SU-DHL-6 (cell line): ENCODE results near the gene STAB1.

ENCODE experiments used
- H2AFZ ChIP-seq: fragments of 200-600 bp; sonication (generic); 2 replicates; pipeline ENCODE4 v1.6.1; 2014; ENCODE audit warnings: low read depth, mild to moderate bottlenecking, moderate library complexity, mixed read lengths, antibody characterized with exemption, low read length; ENCODE audit not compliant: severe bottlenecking
- H3F3A ChIP-seq: fragments of 200-600 bp; shearing (Covaris generic); 2 replicates; pipeline ENCODE4 v1.6.0; 2016; ENCODE audit warnings: antibody characterized with exemption, mild to moderate bottlenecking; ENCODE audit not compliant: insufficient read depth
- H3K27ac ChIP-seq: fragments of 200-600 bp; sonication (generic); 2 replicates; pipeline ENCODE4 v1.5.1; 2016; ENCODE audit warnings: low read depth, mild to moderate bottlenecking, low read length, moderate library complexity, mixed read lengths
- H3K27me3 ChIP-seq: fragments of 200-600 bp; sonication (generic), shearing (Covaris generic); 2 replicates; pipeline ENCODE4 v1.6.0; 2014; ENCODE audit warnings: mild to moderate bottlenecking, low read length
- H3K36me3 ChIP-seq: fragments of 200-600 bp; sonication (generic); 2 replicates; pipeline ENCODE4 v1.6.1; 2014; ENCODE audit warnings: mild to moderate bottlenecking, low read length, mixed read lengths
- H3K4me2 ChIP-seq: fragments of 300-600, 200-600 bp; shearing (Covaris generic), sonication (generic); 2 replicates; pipeline ENCODE4 v1.6.0; 2014; ENCODE audit warnings: low read length, low read depth, mild to moderate bottlenecking; ENCODE audit not compliant: poor library complexity, severe bottlenecking
- H3K4me3 ChIP-seq: fragments of 200-600 bp; sonication (generic); 2 replicates; pipeline ENCODE4 v1.5.1; 2014; ENCODE audit warnings: antibody characterized with exemption, low read length, mild to moderate bottlenecking, mixed read lengths; ENCODE audit not compliant: insufficient read depth, poor library complexity, severe bottlenecking
- H3K79me2 ChIP-seq: fragments of 200-600 bp; sonication (generic); 2 replicates; pipeline ENCODE4 v1.6.1; 2014; ENCODE audit warnings: mild to moderate bottlenecking, low read length, moderate library complexity; ENCODE audit not compliant: insufficient read depth
- H3K9ac ChIP-seq: fragments of 200-600 bp; sonication (generic); 2 replicates; pipeline ENCODE4 v1.7.0; 2014; ENCODE audit warnings: mild to moderate bottlenecking, low read length
- H3K9me2 ChIP-seq: fragments of 200-600 bp; sonication (generic); replicated peaks from 2 replicates; pipeline ENCODE4 v1.6.1; 2014; ENCODE audit warnings: low read length; ENCODE audit not compliant: insufficient read depth
- H3K9me3 ChIP-seq: fragments of 200-600 bp; sonication (generic); 2 replicates; pipeline ENCODE4 v1.6.1; 2014; ENCODE audit warnings: low read length, mixed read lengths; ENCODE audit not compliant: insufficient read depth
- H4K20me1 ChIP-seq: fragments of 200-600 bp; sonication (generic); 2 replicates; pipeline ENCODE4 v1.6.1; 2014; ENCODE audit warnings: low read depth, mild to moderate bottlenecking, antibody characterized with exemption, low read length, moderate library complexity, mixed read lengths
- CTCF ChIP-seq: fragments of 200-600 bp; sonication (generic); IDR thresholded peaks from one replicate; pipeline ENCODE4 v1.5.1; 2017; ENCODE audit warnings: antibody characterized with exemption, mild to moderate bottlenecking, low read length, moderate library complexity; ENCODE audit not compliant: insufficient read depth, poor library complexity, severe bottlenecking
- EZH2phosphoT487 ChIP-seq: fragments of 200-600 bp; sonication (generic), shearing (Covaris generic); conservative IDR thresholded peaks from 2 replicates; pipeline ENCODE4 v1.6.1; 2018; ENCODE audit warnings: mild to moderate bottlenecking, antibody characterized with exemption, low read length, moderate library complexity, mixed read lengths

STAB1 gene

GRCh38 chr3:52509753-52510328 is 14.7 kb downstream of the STAB1 start:
- Histone ChIP-seq H3K9me3 (no peaks in the 10 kb centered on the region), H3K9ac (no peak overlapping the region), H4K20me1 (no peaks in the 10 kb centered on the region), H3F3A (no peaks in the 10 kb centered on the region), H3K79me2 (no peaks in the 10 kb centered on the region), H3K9me2 (no peaks in the 10 kb centered on the region), H3K27me3 (no peaks in the 10 kb centered on the region), H2AFZ (no peak overlapping the region), H3K4me3 (no peak overlapping the region), H3K4me2 (no peak overlapping the region), H3K27ac (no peak overlapping the region), H3K36me3 (no peaks in the 10 kb centered on the region)
- TF ChIP-seq EZH2phosphoT487 (no peak), CTCF (peak; percentile 22)

- H3K27me3 ChIP-seq: no peaks in the 10 kb centered on the region
- H3K9me2 ChIP-seq: no peaks in the 10 kb centered on the region
- no peaks in the 10 kb centered on the region for H3K9me3 ChIP-seq
- no peak overlapping the region for H3K4me2 ChIP-seq
- H3K9ac ChIP-seq: no peak overlapping the region
- no peak overlapping the region for H3K4me3 ChIP-seq
- H3K27ac ChIP-seq: no peak overlapping the region
- no peaks in the 10 kb centered on the region for H4K20me1 ChIP-seq
- no peaks in the 10 kb centered on the region for H3K36me3 ChIP-seq
- H3K79me2 ChIP-seq: no peaks in the 10 kb centered on the region
- TF ChIP-seq EZH2phosphoT487 (no peak), CTCF (no peak)
- H2AFZ ChIP-seq: no peak overlapping the region
- no peaks in the 10 kb centered on the region for H3F3A ChIP-seq
Observed at GRCh38 chr3:52511509-52511908, 16.4 kb downstream of the STAB1 start.

- Histone ChIP-seq H3K9ac (no peak overlapping the region), H3F3A (no peaks in the 10 kb centered on the region), H3K27me3 (no peaks in the 10 kb centered on the region), H3K79me2 (no peaks in the 10 kb centered on the region), H3K4me3 (no peak overlapping the region), H4K20me1 (no peaks in the 10 kb centered on the region), H3K27ac (no peak overlapping the region), H3K36me3 (no peaks in the 10 kb centered on the region), H3K9me2 (no peaks in the 10 kb centered on the region), H2AFZ (no peak overlapping the region), H3K9me3 (no peaks in the 10 kb centered on the region), H3K4me2 (no peak overlapping the region)
- TF ChIP-seq EZH2phosphoT487 (no peak), CTCF (no peak)
Observed at GRCh38 chr3:52512105-52512504, 17.0 kb downstream of the STAB1 start.

GRCh38 chr3:52512727-52513126 is 17.6 kb downstream of the STAB1 start:
- no peak overlapping the region for H3K4me3 ChIP-seq
- no peak overlapping the region for H3K4me2 ChIP-seq
- no peaks in the 10 kb centered on the region for H3K36me3 ChIP-seq
- H3K79me2 ChIP-seq: no peaks in the 10 kb centered on the region
- H3K9me3 ChIP-seq: no peaks in the 10 kb centered on the region
- no peak for TF ChIP-seq CTCF
- H3F3A ChIP-seq: no peaks in the 10 kb centered on the region
- H3K27ac ChIP-seq: no peak overlapping the region
- no peak overlapping the region for H3K9ac ChIP-seq
- no peaks in the 10 kb centered on the region for H3K9me2 ChIP-seq
- H3K27me3 ChIP-seq: no peaks in the 10 kb centered on the region
- H4K20me1 ChIP-seq: no peaks in the 10 kb centered on the region
- no peak overlapping the region for H2AFZ ChIP-seq
